AG04450 (cell line): ENCODE measurements around the gene PARD3. TPM values are rescaled to one million over a fixed set of nuclear protein-coding genes. Genes with fewer than 3 reads are reported as not detected.
"Not testable (repeated sequence)": the region's sequence is repeated elsewhere in the genome, so short reads cannot be mapped to it uniquely, and the experiment has no call there.

Experiments used
- CTCF ChIA-PET: fragments of 300-600, 350-600 bp; formaldehyde crosslinking; extraction: SDS; loops from one replicate; lab custom pipeline; 2022; ENCODE audit warnings: antibody characterized with exemption, inconsistent platforms; lab: Charles Lee
- POLR2A ChIA-PET: fragments of 350-600 bp; formaldehyde crosslinking; extraction: SDS; loops from one replicate; lab custom pipeline; 2021; ENCODE audit warnings: antibody characterized with exemption, inconsistent platforms; lab: Yijun Ruan, JAX
- DNase-seq: peaks from one replicate; pipeline ENCODE4 v3.0.0-alpha.2; 2011; ENCODE audit warnings: low read depth, low spot score
- H3K27ac ChIP-seq: one replicate; pipeline ENCODE4 v1.5.1; 2012; ENCODE audit warnings: low read depth, low read length, control low read depth
- H3K27me3 ChIP-seq: one replicate; pipeline ENCODE4 v1.6.0; 2012; ENCODE audit warnings: low read length; ENCODE audit not compliant: control insufficient read depth, insufficient read depth
- H3K4me3 ChIP-seq: 2 replicates; pipeline ENCODE4 v1.5.1; 2011; ENCODE audit warnings: mild to moderate bottlenecking, low read depth, low read length, control low read depth
- H3K9me3 ChIP-seq: 2 replicates; pipeline ENCODE4 v1.5.1; 2012; ENCODE audit warnings: low read length; ENCODE audit not compliant: control insufficient read depth, insufficient read depth
- polyA plus RNA-seq: library from polyadenylated mRNA; depleted of rRNA; stranded (reverse); fragments of >200 nt; gene quantifications from 2 replicates; pipeline ENCODE4 v1.2.3, GENCODE V29; 2011
- TF ChIP-seq, protein P1 (sequence below): IDR thresholded peaks from 2 replicates; pipeline ENCODE4 v1.5.1; 2011; ENCODE audit warnings: low read depth, low read length, control low read depth, inconsistent platforms

Gene PARD3
- polyA plus RNA-seq, 1 experiment: 43.1 TPM

DNA sequence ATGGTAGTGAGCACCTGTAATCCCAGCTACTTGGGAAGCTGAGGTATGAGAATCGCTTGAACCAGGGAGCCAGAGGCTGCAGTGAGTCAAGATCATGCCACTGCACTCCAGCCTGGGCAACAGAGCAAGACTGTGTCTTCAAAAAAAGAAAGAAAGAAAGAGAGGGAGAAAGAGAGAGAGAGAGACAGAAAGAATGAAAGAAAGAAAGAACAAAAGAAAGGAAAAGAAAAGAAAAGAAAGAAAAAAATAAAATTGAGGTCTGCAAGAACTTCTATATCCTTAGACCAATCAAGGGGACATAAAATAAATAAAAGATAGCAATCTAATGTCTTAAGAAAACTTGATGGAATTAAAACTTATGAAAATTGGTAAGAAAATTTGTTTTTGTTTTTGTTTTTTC is 34.9 kb upstream of the PARD3 start:
- Histone ChIP-seq H3K4me3 (no peak overlapping the region), H3K9me3 (no peaks in the 10 kb centered on the region), H3K27ac (no peak overlapping the region), H3K27me3 (peaks cover 5% of the 10 kb centered on the region)
- ChIA-PET POLR2A (no interaction called here), CTCF (no interaction called here)
- DNase-seq: no peak
- TF ChIP-seq, protein P1, sequence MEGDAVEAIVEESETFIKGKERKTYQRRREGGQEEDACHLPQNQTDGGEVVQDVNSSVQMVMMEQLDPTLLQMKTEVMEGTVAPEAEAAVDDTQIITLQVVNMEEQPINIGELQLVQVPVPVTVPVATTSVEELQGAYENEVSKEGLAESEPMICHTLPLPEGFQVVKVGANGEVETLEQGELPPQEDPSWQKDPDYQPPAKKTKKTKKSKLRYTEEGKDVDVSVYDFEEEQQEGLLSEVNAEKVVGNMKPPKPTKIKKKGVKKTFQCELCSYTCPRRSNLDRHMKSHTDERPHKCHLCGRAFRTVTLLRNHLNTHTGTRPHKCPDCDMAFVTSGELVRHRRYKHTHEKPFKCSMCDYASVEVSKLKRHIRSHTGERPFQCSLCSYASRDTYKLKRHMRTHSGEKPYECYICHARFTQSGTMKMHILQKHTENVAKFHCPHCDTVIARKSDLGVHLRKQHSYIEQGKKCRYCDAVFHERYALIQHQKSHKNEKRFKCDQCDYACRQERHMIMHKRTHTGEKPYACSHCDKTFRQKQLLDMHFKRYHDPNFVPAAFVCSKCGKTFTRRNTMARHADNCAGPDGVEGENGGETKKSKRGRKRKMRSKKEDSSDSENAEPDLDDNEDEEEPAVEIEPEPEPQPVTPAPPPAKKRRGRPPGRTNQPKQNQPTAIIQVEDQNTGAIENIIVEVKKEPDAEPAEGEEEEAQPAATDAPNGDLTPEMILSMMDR: no peak

DNA sequence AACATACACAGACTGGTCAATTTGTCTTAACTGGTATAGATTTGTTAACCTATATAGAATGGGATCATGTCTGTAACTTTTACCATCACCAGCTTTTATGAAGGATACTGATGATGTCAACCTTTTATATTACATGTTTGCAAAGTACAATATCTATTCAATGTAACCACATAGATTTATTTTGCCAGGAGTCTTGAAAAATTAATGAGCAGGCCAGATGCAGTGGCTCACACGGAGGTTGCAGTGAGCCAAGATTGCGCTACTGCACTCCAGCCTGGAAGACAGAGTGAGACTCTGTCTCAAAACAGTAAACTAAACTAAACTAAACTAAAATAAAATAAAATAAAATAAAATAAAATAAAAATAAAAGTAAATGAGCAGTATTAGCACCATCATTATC is 30.0 kb upstream of the PARD3 start:
- Histone ChIP-seq H3K9me3 (no peaks in the 10 kb centered on the region), H3K27me3 (peaks cover 23% of the 10 kb centered on the region), H3K4me3 (no peak overlapping the region), H3K27ac (no peak overlapping the region)
- ChIA-PET CTCF (no interaction called here), POLR2A (no interaction called here)
- TF ChIP-seq, protein P1: no peak
- no peak for DNase-seq

GRCh38 chr10:34844448-34844847 is 29.4 kb upstream of the PARD3 start:
- TF ChIP-seq, protein P1: no peak
- H3K27ac ChIP-seq: no peak overlapping the region
- no peak overlapping the region for H3K4me3 ChIP-seq
- ChIA-PET CTCF (no interaction called here), POLR2A (no interaction called here)
- DNase-seq: no peak
- no peaks in the 10 kb centered on the region for H3K9me3 ChIP-seq
- H3K27me3 ChIP-seq: peaks cover 18% of the 10 kb centered on the region

GRCh38 chr10:34843470-34843869 is 28.4 kb upstream of the PARD3 start:
- DNase-seq, H3K9me3 ChIP-seq, H3K27ac ChIP-seq, CTCF ChIA-PET, H3K4me3 ChIP-seq, POLR2A ChIA-PET: not testable (repeated sequence)
- peaks cover 18% of the 10 kb centered on the region for H3K27me3 ChIP-seq

DNA sequence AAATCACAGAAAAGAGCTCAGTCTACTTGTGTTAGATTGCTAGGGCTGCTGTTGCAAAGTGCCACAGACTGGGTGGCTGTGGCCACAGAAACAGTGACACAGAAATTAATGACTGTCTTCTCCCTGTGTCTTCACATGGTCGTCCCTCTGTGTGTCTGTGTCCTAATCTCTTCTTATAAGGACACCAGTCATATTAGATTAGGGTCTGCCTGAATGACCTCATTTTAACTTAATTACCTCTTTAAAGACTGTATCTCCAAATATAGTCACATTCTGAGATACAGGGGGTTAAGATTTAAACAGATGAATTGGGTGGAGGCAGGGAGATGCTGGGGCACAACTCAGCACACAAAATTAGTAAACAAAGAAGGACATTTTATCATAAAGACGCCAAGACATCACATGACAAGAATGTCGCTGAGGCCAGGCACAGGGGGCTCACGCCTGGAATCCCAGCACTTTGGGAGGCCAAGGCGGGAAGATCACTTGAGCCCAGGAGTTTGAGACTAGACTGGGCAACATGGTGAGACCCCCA is 23.3 kb upstream of the PARD3 start:
- H3K4me3 ChIP-seq: no peak overlapping the region
- ChIA-PET POLR2A (no interaction called here), CTCF (interaction anchor here (0.5 to 0.6 kb wide), 2 partner anchors 62 to 179 kb away, joined by 3 read pairs; no protein-coding TSS in a partner anchor)
- TF ChIP-seq, protein P1: no peak
- DNase-seq: no peak
- H3K9me3 ChIP-seq: no peaks in the 10 kb centered on the region
- H3K27me3 ChIP-seq: peaks cover 20% of the 10 kb centered on the region
- no peak overlapping the region for H3K27ac ChIP-seq
